Measurements from ENCODE around the gene TMEM87A.

DNA sequence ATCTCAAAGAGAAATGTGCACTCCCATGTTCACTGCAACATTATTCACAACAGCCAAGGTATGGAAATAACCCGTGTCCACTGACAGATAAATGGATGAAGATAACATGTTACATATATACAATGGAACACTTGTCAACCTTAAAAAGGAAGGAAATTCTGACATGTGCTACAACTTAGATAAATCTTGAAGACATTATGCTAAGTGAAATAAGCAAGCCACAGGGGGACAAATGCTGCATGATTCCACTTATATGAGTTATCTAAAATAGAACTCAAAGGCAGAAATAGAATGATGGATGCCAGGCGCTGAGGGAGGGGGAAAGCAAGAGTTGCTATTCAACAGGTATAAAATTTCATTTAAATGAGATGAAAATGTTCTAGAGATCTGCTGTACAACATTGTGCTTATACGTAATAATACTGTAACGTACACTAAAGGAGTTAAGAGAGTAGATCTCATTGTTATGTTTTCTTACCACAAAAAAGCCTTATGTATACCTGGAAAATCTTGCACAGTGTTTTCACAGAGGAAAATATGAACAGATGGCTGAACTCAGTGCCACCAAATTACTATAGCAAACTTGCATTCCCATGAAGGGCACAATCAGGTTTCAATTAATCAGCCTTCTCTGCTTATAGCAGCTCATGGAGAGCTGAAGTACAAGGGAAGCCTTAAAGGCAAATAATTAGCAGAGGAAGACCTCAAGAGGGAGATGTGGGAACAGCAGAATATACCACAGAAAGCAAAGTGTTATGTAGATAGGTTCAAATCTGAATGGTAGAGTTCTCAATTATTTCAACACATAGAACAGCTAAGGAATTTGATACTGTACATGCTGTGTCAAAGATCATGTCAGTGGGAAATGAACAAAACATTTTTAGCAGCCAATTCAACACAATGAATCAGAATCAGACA, 57.1 kb downstream of the TMEM87A start:
- TF ChIP-seq, protein P1, sequence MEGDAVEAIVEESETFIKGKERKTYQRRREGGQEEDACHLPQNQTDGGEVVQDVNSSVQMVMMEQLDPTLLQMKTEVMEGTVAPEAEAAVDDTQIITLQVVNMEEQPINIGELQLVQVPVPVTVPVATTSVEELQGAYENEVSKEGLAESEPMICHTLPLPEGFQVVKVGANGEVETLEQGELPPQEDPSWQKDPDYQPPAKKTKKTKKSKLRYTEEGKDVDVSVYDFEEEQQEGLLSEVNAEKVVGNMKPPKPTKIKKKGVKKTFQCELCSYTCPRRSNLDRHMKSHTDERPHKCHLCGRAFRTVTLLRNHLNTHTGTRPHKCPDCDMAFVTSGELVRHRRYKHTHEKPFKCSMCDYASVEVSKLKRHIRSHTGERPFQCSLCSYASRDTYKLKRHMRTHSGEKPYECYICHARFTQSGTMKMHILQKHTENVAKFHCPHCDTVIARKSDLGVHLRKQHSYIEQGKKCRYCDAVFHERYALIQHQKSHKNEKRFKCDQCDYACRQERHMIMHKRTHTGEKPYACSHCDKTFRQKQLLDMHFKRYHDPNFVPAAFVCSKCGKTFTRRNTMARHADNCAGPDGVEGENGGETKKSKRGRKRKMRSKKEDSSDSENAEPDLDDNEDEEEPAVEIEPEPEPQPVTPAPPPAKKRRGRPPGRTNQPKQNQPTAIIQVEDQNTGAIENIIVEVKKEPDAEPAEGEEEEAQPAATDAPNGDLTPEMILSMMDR (conservative IDR thresholded peaks at IDR 0.05 in 1 of 2, IDR thresholded peaks at IDR 0.05 in 1 of 2; ENCODE audit: low read depth in 1 of 2, low read length in 2 of 2): no peak
- TF ChIP-seq EZH2 (IDR thresholded peaks at IDR 0.05; ENCODE audit: low read length, missing control alignments): no peak
